HG03469 (cell line): ENCODE results near the gene OR5AU1.

Source experiments
- ATAC-seq: cut with Tn5 transposase; IDR thresholded peaks from one replicate; pipeline ENCODE4 v1.9.1; 2021; ENCODE audit warnings: mild to moderate bottlenecking, moderate library complexity, moderate number of reproducible peaks; ENCODE audit not compliant: unreplicated experiment

OR5AU1 gene

DNA sequence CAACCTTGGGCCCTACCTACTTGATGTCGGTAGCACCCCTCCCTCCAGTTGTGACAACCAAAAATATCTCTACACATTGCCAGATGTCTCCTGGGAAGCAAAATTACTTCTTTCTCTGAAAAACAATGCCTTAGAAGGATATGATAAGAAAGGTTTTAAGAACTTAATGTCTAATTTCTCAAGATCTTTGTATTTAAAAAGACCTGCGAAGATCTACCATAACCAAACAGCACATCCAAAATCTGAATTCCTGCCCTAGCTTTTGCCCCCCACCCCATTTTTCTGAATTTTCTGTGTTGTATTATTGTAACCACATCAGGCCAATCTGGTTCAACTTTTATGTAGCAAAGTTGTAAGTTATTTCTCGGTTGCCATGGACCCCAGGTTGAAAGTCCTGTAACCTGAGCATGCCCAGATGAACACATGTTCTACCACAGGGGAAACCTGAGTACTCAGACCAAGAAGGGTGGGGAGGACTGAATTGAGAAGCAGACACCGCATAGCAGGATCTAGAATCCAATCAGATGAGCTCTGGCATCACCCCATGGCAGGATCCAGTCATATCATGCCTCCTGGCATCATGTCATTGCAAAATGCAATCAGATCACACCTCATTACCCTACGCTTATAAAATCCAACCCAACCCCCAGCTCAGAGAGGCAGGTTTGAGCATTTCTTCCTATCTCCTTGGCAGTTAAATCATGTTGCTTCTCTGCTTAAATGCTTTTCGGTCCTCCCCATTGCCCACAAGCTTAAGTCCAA is 46.3 kb downstream of the OR5AU1 start:
- no peak for ATAC-seq

DNA sequence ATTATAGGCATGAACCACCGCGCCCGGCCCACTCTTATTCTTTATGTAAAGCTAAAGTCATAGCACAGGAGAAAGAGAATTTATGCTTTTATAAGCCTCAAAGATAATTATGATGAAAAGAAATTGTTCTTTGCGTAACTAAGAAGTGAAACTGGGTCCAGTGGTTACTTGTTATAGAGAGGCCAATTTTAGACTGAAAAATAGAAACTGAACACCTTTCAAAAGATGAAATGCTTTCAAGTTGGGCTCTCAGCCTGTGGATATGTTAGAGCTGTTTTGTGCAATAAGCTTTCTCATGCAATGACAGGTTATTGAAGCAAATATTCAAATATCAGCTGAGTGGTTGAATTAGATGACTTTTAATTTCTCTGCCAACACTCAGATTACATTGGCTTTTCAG is 47.1 kb downstream of the OR5AU1 start:
- no peak for ATAC-seq

GRCh38 chr14:21107283-21107800 is 48.5 kb downstream of the OR5AU1 start:
- no peak for ATAC-seq

- ATAC-seq, result no peak
Measured at GRCh38 chr14:21106498-21107282, 49.2 kb downstream of the OR5AU1 start.

- ATAC-seq, result no peak
Measured at GRCh38 chr14:21106176-21106497, 49.7 kb downstream of the OR5AU1 start.

DNA sequence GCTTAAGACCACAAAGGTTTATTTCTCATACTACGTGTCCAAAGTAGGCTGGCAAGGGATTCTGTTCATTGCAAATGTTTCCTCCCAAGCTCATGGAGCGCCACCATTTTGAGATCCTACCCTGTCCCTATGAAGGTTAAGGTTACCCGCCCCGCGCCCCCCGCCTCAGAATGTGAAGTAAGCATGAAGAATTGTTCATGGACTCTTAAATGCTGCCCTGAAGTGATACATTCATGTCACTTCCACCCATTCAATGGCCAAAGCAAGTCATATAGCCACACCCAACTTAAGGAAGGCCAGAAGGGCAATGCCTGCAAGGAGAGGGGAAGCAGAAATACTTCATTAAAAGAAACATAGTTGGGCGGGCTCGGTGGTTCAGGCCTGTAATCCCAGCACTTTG is 50.8 kb downstream of the OR5AU1 start:
- no peak for ATAC-seq
